GM15510 (cell line): ENCODE data around the gene KRTAP5-5.
"Not testable (repeated sequence)": the region's sequence is repeated elsewhere in the genome, so short reads cannot be mapped to it uniquely, and the experiment has no call there.

Source experiments
- POLR2A ChIP-seq: IDR thresholded peaks from 3 replicates; pipeline ENCODE4 v1.6.1; 2011; ENCODE audit warnings: borderline replicate concordance; ENCODE audit not compliant: insufficient read length; ENCODE audit errors: extremely low read depth

Gene KRTAP5-5, protein sequence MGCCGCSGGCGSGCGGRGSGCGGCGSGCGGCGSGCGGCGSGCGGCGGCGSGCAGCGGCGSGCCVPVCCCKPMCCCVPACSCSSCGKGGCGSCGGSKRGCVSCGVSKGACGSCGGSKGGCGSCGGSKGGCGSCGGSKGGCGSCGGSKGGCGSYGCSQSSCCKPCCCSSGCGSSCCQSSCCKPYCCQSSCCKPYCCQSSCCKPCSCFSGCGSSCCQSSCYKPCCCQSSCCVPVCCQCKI

DNA sequence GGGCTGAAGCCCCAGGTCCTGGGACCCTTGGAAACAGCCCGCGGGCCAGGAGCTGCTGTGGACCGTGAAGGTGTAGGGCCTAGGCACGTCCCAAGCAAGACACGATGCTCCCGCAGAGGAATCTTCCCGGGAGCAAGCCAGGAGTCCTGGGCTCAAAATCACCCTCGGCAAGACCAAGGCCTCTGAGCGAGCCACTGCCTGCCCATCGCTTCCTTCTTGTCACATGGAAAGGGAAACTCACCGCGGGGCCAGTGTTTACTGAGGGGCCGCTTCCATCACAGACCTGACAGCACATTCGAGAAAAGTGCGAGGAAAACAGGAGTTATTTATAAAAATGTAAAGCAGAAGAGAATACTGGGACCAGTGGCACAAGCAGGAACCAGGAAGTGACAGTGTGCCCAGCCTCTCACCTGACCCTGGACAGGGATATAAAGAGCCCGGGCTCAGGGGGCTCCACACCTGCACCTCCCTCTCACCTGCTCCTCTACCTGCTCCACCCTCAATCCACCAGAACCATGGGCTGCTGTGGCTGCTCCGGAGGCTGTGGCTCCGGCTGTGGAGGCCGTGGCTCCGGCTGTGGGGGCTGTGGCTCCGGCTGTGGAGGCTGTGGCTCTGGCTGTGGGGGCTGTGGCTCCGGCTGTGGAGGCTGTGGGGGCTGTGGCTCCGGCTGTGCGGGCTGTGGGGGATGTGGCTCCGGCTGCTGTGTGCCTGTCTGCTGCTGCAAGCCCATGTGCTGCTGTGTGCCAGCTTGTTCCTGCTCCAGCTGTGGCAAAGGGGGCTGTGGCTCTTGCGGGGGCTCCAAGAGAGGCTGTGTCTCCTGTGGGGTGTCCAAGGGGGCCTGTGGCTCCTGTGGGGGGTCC is at the start of gene KRTAP5-5:
KRTAP5-5 (plus strand) TSS at position 450 of the 860 bp plus-strand sequence; CDS start at position 516, 66 bp downstream.
- TF ChIP-seq POLR2A: no peak

DNA sequence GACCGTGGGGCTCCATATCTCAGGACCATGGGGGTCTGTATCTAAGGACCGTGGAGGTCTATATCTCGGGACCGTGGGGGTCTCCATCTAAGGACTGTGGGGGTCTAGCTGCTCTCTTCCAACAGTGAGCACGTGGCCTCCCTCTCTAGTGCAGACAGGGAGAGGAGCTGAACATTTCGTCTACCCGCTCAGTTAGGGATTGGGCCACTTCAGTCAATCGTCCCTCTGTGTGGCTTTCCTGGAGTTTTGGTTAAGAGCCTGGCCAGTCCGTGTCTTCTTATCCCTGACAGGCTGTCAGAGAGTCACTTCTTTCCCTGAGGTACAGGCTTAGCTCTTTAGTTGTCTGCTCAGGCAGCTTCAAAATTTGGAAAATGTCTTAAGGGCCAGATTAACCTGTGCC is 47.6 kb upstream of the KRTAP5-5 start:
- TF ChIP-seq POLR2A: no peak

DNA sequence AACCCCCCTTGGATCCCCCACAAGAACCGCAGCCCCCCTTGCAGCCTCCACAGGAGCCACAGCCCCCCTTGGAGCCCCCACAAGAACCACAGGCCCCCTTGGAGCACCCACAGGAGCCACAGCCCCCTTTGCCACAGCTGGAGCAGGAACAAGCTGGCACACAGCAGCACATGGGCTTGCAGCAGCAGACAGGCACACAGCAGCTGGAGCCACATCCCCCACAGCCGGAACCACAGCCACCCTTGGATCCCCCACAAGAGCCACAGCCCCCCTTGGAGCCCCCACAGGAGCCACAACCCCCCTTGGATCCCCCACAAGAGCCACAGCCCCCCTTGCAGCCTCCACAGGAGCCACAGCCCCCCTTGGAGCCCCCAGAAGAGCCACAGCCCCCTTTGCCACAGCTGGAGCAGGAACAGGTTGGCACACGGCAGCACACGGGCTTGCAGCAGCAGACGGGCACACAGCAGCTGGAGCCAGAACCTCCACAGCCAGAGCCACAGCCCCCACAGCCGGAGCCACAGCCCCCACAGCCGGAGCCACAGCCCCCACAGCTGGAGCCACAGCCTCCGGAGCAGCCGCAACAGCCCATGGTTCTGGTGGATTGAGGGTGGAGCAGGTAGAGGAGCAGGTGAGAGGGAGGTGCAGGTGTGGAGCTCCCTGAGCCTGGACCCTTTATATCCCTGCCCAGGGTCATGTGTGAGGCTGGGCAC is 44.8 kb upstream of the KRTAP5-5 start, which contains the start of gene KRTAP5-1:
KRTAP5-1 (minus strand) TSS at position 623 of the 710 bp plus-strand sequence; CDS start at position 589, 34 bp downstream.
- TF ChIP-seq POLR2A: not testable (repeated sequence)

DNA sequence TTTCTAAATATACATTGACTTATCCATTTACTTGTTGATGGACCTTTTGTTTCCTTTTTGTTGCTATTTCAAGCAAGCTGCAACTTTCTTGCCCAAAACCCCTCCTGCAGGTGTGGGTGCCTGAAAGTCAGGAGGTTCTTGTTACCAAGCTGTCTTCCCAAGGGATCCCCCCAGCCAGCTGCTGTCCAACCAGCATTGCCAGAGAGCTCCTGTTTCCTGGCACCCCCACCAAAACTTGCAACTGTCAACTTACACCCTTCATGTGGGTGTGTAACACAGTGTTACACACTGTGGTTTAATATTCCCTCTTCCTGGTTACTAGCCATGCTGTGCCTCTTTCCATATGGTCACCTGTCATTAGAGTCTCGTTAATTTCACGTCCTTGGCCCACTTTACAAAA is 42.9 kb upstream of the KRTAP5-5 start:
- no peak for TF ChIP-seq POLR2A

DNA sequence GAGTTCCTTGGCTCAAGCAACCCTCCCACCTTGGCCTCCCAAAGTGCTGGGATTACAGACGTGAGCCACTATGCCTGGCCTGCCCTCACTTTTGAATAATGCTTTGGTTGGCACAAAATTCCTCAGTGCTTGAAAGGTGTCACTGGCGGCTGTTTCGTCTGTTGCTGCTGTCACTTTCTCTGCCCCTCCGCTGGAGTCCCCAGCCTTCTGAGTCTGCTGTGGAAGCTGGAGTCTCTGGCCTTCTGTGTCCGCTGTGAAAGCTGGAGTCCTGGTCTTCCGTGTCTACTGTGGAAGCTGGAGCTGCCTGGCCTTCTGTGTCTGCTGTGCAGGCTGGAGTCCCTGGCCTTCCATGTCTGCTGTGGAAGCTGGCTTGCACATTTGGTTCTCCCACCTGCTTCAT is 39.6 kb upstream of the KRTAP5-5 start:
- TF ChIP-seq POLR2A: no peak

DNA sequence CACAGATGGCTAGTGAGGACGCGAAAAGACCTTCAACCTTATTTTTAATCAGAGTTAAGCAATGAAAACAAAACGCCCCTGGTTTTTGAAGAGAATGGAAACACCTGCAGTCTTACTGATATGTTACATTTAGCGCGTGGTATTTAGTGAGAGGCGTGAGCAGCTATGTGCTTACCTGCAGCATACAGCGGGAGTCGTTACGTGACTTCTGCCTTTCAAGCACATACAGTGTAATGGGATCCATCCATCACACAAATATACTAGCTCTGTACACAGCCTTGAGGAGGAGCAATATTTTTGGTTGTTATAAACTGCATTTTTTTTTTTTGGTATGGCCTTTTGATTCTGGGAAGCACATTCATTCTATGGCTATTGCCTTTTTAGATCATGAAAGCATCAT is 36.9 kb upstream of the KRTAP5-5 start:
- no peak for TF ChIP-seq POLR2A

DNA sequence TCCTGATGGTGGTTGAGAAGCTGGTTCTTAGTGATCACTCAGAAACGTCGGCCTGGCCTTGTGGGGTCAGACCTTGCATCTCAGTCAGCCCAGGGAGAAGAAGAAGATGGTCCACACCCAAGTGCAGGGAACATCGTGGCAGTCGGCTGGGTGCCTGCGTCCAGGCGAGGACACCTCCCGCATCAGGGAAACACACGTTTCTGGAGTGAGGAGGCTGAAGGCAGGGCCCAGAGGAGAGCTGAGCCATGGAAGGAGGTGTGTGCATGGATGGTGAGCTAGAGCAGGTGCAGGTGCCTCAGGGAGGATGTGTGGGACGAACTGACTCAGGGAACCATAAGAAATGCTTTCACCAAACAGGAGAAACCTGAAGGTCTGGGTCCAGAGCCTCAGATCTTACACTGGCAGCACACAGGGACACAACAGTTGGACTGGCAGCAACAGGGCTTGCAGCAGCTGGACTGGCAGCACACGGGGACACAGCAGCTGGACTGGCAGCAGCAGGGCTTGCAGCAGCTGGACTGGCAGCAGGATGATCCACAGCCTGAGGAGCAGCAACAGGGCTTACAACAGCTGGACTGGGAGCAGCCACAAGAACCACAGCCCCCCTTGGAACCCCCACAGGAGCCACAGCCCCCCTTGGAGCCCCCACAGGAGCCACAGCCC is 32.1 kb upstream of the KRTAP5-5 start:
- no peak for TF ChIP-seq POLR2A

DNA sequence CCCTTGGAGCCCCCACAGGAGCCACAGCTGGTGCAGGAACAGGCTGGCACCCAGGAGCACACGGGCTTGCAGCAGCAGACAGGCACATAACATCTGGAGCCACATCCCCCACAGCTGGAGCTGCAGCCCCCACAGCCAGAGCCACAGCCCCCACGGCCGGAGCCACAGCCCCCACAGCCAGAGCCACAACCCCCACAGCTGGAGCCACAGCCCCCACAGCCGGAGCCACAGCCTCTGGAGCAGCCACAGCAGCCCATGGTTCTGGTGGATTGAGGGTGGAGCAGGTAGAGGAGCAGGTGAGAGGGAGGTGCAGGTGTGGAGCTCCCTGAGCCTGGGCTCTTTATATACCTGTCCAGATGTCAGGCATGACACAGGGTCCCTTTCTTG is 31.6 kb upstream of the KRTAP5-5 start, which contains the start of gene KRTAP5-2:
KRTAP5-2 (minus strand) TSS at position 301 of the 387 bp plus-strand sequence; CDS start at position 257, 44 bp downstream.
- TF ChIP-seq POLR2A: no peak

DNA sequence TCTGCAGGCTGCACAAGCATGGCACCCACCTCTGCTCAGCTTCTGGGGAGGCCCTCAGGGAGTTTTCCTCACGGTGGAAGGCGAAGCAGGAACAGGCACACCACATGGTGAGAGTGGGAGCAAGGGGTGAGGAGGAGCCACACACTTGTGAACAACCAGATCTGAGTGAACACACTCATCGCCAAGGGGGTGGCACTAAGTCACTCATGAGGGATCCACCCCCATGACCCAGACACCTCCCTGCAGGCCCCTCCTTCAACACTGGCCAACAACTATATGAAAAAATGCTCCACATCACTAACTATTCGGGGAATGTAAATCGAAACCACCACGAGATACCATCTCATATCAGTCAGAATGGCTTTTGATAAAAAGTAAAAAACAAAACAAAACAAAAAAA is 30.8 kb upstream of the KRTAP5-5 start:
- TF ChIP-seq POLR2A: no peak

DNA sequence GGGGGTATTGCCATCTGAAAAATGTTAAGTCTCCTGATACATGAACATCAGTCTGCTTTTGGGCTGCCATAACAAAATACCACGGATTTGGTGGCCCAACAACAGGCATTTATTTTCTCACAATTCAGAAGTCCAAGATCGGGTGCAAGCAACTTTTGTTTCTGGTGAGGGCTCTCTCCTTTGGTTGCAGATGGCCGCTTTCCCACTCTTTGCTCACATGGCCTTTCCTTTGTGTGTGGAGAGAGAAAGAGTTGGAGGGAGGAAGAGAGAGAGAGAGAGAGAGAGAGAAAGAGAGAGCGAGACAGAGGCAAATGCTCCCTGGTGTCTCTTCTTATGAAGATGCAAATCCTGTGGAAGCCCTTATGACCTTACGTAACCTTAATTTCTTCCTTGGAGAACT is 28.9 kb upstream of the KRTAP5-5 start:
- no peak for TF ChIP-seq POLR2A

DNA sequence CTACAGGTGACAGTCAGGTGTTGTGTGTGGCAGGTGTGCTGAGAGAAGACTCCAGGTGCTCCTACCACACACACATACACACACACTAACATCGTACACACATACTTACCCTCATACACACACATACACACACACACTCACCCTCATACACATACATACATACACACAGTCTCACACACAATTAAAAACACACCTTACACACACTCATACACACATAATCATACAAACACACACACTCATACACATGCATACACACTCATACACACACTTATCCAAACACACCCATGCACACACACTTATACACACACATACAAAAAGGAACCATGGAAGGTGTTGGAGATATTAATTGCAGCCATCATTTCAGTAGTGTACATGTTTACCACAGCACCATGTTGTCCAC is 25.9 kb upstream of the KRTAP5-5 start:
- TF ChIP-seq POLR2A: no peak

DNA sequence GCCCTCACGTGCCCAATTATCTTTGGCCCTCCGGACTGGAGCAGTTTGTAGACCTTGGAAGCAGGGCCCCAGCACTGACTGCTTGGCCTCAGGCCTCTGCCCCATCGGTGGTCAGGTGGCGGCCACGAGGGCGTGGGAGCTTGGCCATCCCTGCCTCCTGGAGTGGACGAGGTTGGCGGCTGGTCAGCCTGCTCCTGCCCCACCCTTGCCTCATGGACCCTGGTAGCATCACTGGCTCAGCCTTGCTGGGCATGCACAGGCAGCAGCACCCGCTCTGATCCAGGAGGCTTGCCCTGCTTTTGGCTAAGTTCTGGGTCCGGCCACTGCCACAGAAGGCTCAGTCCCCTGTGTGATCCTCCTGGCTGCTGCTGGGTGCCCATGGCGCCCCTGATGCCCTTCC is 25.4 kb upstream of the KRTAP5-5 start:
- no peak for TF ChIP-seq POLR2A

DNA sequence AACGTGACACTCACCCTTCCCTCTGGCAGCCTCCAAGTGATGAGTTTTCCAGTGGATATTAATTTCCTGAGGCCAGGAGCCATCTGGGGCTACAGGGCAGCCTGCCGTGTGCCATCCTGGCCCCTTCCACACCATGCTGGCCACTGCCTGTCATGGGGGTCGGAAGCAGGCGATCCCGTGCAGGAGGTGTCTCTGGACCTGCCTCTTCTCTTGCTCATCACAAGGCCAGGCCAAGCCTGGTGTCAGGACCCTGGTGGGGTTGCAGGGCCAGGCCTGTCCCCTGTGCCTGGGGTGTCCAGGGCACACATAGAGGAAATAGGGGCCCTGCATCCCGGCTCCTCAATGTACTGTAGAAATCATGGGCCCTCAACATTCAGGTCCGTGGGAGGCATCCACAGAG is 24.9 kb upstream of the KRTAP5-5 start:
- no peak for TF ChIP-seq POLR2A

DNA sequence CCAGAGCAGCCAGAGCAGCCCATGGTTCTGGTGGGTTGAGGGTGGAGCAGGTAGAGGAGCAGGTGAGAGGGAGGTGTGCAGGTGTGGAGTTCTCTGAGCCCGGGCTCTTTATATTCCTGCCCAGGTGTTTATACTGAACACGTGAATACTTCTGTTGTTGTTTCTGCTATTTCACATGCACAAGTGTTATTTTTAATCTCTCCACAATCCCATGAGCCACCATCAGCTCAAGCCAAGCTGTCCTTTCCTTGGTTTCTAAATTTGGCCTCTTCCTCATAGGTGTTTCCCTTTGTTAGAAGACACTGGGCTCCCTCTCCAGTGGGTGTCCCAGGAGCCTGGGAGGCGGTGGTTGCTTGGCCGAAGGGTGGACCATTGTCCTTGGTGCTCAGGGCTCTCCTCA is 21.2 kb upstream of the KRTAP5-5 start, which contains the start of gene KRTAP5-3:
KRTAP5-3 (minus strand) TSS at position 101 of the 400 bp plus-strand sequence; CDS start at position 23, 78 bp downstream.
- TF ChIP-seq POLR2A: no peak
